Stimulated activated CD8-positive, alpha-beta memory T cell treated with anti-CD3 and anti-CD28 coated beads, Interleukin-7, amount 100 ng/mL, for 1 hour (primary cell): ENCODE data around the gene ELFN1.
"Not testable (repeated sequence)": the region's sequence is repeated elsewhere in the genome, so short reads cannot be mapped to it uniquely, and the experiment has no call there.

Experiments used
- DNase-seq, 2 donors: peaks; one replicate each; pipeline ENCODE4 v3.0.0-alpha.2; 2020; ENCODE audit warnings: low read depth in 2 of 2

Gene ELFN1

GRCh38 chr7:1755783-1756625, 85.9 kb downstream of the ELFN1 start:
- DNase-seq, result no peak

DNA sequence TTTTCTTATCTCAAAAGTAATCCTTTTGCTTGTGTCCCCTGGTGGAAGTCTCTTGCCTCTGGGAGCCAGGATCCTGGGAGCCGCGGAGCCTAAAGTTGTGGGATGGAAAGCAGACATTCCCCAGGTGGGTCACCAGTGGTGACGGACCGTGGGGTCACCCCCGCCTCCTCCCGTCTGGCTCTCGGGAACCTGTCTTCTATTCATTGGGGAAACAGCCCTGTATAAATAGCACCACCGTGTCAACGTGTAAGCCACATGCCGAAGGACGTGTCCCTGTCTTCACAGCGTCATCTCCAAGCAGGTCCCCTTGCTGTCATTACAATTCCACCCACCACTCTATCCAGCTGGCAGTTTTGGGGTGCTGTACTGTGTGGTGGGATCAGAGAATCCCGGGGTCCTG, 87.5 kb downstream of the ELFN1 start:
- DNase-seq, result no peak

- DNase-seq, result no peak
These were observed 88.2 kb downstream of the ELFN1 start for GRCh38 chr7:1758028-1758858.

DNA sequence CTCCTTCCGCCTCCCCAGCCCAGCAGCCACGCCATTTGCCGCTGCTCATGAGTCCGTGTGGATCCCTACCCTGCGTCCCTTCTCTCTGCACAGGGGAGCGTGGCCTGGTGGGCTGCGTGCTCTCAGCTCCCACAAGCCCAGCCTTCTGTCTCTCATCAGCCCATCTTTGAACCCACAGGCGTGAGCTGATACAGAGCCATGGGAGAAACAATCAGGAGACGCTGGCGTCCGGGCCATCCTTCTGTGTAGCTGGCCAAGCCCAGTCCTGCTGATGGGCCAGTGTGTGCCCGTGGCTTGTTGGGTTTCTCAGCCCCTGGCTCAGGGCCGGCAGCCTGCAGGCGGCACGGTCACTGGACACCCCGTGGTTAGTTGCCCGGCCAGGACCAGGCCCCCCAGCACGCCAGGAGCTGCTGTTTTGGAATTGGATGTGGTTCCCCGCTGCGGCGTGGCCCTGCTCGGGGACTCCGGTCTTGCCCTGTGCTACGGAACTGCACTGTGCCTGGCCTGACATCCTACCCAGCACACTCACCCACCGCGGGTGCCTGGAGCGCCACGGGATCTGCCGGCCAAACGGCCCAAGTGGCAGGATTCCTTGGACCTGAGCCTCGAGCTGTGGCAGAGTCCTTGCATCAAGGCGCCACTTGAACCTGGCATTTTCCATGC, 88.9 kb downstream of the ELFN1 start:
- DNase-seq, result no peak

- no peak for DNase-seq
These were observed 91.0 kb downstream of the ELFN1 start for GRCh38 chr7:1761097-1761496.

- DNase-seq, result no peak
These were observed 91.7 kb downstream of the ELFN1 start for GRCh38 chr7:1761774-1762173.

DNA sequence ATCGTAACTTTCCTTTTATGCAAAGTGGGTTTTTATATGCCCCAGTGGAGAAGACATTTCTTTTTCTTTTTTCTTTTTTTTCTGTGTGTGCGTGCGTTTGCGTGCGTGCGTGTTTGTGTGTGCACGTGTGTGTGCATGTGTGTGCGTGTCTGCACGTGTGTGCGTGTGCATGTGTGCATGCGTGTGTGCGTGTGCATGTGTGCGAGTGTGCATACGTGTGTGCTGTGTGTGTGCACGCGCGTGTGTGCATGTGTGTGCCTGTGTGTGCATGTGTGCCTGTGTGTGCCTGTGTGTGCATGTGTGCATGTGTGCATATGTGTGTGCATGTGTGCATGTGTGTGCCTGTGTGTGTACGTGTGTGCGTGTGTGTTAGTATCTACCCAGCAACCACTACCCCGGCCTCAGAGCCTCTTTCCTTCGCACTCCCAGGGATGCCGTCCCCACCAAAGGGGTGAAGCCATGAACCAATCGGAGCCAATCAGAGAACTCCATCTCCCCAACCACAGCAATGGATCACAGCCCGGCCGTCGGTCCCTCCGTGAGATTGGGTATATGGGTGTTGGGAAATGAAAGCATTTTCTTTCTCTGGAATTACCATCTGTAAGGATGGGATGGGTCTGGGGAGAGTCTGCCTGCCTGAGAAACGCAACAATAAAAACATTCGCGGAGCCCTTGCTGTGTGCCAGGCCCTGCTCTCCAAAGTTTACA, 92.3 kb downstream of the ELFN1 start:
- DNase-seq, result no peak

DNA sequence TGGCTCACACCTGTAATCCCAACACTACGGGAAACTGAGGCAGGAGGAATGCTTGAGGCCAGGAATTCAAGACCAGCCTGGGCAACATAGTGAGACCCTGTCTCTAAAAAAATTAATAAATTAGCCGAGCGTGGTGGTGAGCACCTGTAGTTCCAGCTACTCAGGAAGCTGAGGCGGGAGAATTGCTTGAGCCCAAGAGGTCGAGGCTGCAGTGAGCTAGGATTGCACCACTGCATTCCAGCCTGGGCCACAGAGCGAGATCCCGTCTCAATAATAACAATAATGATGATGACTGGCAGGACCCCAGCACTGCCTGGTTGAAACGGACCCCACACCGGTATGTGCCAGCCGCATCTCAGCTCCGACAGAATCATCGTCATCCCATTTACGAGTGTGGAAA, 93.0 kb downstream of the ELFN1 start:
- DNase-seq, result no peak

GRCh38 chr7:1763911-1764310, 93.8 kb downstream of the ELFN1 start:
- not testable (repeated sequence) for DNase-seq

GRCh38 chr7:1765336-1765735, 95.3 kb downstream of the ELFN1 start:
- no peak for DNase-seq

DNA sequence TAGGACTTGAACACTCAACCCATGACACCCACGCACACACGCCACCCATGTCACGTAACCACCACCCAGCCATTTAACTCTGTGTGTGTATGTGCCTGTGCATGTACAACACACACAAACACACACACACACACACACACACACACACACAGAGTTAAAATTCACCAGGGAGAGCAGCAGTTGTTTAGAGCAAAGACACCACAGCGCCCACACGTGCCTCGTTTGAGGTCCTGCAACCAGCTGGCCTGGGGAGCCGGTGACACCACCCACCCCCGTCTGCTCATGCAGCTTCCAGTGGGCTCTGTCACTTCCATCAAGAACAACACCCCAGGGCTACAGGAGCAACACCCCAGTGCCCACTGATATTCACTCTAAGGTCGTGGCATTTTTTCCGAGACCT, 97.4 kb downstream of the ELFN1 start:
- DNase-seq, result no peak

DNA sequence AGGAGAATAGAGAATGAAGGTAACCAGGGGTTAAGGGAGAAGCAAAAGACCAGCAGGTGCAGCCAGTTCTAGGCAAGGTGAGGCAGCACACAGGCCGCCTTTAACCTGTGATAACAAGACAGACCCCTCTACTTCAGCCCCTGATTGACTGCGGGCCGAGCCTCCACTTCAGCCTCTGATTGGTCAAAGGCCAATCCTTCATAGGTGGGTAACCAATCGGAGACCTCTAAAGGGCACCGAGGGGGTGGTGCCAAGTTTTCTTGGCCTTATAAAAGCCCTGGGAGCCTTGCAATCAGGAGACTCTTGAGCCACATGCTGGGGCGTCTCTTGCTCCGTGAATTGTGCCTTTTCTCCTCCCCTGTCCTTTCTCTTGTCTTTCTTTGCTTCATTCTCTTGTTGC, 98.8 kb downstream of the ELFN1 start:
- DNase-seq, result no peak

- DNase-seq, result no peak
These were observed 99.5 kb downstream of the ELFN1 start for GRCh38 chr7:1769286-1770200.

DNA sequence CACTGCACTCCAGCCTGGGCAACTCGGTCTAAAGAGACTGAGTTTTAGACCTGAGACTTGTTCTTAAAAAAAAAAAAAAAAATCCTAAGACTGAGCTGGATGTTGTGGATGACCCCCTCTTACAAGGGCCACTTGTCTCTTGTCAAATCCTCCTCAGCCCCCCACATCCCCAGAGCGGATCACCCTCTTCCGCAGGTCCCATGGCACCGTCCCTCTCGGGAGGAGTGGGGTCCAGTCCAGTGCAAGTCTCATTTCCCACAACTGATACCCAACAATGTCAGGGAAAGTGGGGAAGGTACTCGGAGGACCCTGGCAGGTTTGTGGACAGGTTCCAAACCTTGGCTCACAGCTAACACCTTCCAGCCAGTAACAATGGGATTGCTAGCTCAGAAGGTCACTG, 100.3 kb downstream of the ELFN1 start:
- DNase-seq, result no peak

GRCh38 chr7:1775389-1775788, 105.3 kb downstream of the ELFN1 start:
- no peak for DNase-seq

DNA sequence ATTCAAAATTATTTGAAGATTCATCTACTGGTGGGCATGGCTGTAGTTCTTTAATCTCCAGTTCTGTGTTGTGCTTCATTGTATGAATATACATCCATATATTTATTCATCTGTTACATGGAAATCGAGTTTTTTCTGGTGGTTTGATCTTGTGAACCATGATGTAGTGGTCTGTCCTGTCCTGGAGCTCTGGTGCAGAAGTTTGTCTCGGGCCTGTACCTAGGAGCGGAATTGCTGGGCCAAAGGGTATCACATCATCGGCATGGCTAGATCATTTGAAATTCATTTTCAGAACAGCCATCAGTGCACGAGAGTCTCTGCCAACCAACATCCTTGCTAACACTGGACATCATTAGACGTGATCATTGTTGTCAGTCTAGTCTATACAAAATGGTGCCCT, 107.0 kb downstream of the ELFN1 start:
- DNase-seq, result no peak

DNA sequence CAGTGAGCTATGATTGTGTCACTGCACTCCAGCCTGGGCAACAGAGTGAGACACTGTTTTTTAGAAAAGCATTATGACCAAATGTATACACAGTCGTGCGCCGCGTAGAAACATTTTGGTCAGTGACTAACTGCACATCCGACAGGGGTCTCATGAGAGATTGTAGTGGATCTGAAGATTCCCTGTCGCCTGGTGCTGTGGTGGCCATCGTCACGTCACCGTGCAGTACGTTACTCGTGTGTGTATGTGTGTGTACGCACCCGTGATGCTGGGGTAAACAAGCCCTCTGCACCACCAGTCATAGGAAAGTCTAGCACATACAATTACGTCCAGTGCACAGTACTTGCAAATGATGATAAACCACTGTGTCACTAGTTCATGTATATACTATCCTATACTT, 109.4 kb downstream of the ELFN1 start:
- no peak for DNase-seq

- DNase-seq, result no peak
These were observed 111.3 kb downstream of the ELFN1 start for GRCh38 chr7:1781369-1781768.

DNA sequence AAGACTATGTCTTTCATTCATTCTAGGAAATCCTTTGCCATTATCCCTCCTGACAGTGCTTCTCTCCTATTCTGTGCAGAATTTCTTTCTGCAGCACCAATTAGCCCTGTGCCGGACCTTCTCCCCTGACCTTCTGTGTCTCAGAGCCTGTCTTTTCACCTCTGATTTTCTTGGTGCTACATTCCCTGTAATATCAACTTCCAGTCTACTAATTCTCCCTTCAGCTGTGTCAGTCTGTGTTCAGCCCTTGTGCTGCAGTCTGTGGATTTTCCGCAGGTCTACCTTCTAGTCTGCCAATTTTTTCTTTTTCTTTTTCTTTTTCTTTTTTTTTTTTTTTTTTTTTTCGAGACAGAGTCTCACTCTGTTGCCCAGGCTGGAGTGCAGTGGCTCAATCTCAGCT, 115.8 kb downstream of the ELFN1 start:
- no peak for DNase-seq

DNA sequence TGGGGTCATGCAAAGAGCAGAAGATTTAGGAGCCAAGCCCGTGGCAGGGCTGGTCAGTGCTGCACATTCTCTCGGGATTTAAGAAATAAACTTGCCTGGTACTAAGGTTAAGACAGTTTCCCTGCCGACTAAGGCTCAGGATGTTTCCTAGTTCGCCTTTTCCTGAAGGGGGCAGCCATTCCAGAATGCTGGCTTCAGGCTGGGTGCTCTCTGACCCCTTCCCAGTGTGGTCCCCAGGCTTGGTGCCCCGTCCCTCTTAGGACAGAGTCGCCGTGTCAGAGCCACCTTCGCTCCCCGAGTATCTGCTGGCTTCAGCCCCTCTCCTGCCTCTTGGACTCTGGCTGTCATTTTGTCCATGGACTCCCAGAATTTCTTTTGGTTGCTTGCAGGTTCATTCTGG, 117.2 kb downstream of the ELFN1 start:
- no peak for DNase-seq

DNA sequence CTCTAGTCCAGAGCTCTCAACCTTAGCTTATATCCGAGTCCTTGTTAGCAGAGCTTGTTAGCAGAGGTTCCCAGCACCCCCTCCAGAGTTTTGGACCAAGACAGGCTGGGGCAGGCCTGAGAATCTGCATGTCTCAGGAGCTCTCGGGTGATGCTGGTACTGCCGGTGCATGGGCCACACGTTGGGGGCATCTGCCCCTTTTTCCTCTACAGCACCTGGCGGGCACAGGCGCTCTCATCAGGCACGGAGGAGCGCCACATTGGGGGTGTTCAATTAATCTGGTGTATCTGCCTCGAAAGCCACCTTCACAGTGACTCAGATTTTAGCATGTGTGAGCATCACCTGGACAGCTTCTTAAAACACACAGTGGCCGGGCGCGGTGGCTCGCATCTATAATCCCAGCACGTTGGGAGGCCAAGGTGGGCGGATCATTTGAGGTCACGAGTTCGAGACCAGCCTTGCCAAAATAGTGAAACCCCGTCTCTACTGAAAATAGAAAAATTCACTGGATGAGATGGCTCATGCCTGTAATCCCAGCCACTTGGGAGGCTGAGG, 117.7 kb downstream of the ELFN1 start:
- DNase-seq, result no peak
